Mesenchymal stem cell (in vitro differentiated cells and primary cell): ENCODE results near the gene HOXA6.

Experiments
- DNase-seq: peaks from one replicate; pipeline ENCODE4 v3.0.0-alpha.2; 2013
- H2AFZ ChIP-seq: one replicate; pipeline ENCODE4 v1.6.1; 2013; ENCODE audit warnings: low read depth, mild to moderate bottlenecking, control low read depth, inconsistent platforms, low read length, moderate library complexity
- H2AK5ac ChIP-seq: 2 replicates; pipeline ENCODE4 v1.6.1; 2013; ENCODE audit warnings: low read length, moderate library complexity, mild to moderate bottlenecking, inconsistent platforms; ENCODE audit not compliant: severe bottlenecking
- H2BK120ac ChIP-seq: one replicate; pipeline ENCODE4 v1.6.1; 2013; ENCODE audit warnings: low read depth, mild to moderate bottlenecking, inconsistent platforms, low read length, moderate library complexity
- H2BK12ac ChIP-seq, 2 experiments: one replicate each; pipeline ENCODE4 v1.6.1; 2013; ENCODE audit warnings: inconsistent platforms in 2 of 2, low read length in 2 of 2, mild to moderate bottlenecking in 2 of 2, moderate library complexity in 2 of 2, control low read depth in 1 of 2
- H2BK15ac ChIP-seq: one replicate; pipeline ENCODE4 v1.6.1; 2013; ENCODE audit warnings: mild to moderate bottlenecking, low read depth, inconsistent platforms; ENCODE audit not compliant: poor library complexity, severe bottlenecking
- H2BK5ac ChIP-seq: 2 replicates; pipeline ENCODE4 v1.6.1; 2013; ENCODE audit warnings: low read depth, mild to moderate bottlenecking, low read length, control low read depth, inconsistent platforms; ENCODE audit not compliant: poor library complexity, severe bottlenecking
- H3K14ac ChIP-seq, 2 experiments: one replicate each; pipeline ENCODE4 v1.6.1; 2013; ENCODE audit warnings: inconsistent platforms in 2 of 2, low read length in 2 of 2, control low read depth in 1 of 2, mild to moderate bottlenecking in 1 of 2, moderate library complexity in 1 of 2
- H3K18ac ChIP-seq, 2 experiments: one replicate each; pipeline ENCODE4 v1.6.1; 2013; ENCODE audit warnings: inconsistent platforms in 2 of 2, low read length in 2 of 2, control low read depth in 1 of 2, low read depth in 1 of 2, mild to moderate bottlenecking in 1 of 2
- H3K23ac ChIP-seq, 2 experiments: one replicate each; pipeline ENCODE4 v1.6.1; 2013; ENCODE audit warnings: inconsistent platforms in 2 of 2, low read length in 2 of 2, mild to moderate bottlenecking in 2 of 2, moderate library complexity in 2 of 2, control low read depth in 1 of 2
- H3K27ac ChIP-seq: 2 replicates; pipeline ENCODE4 v1.5.1; 2013; ENCODE audit warnings: mild to moderate bottlenecking, moderate library complexity, low read length, control low read depth, inconsistent platforms; ENCODE audit not compliant: poor library complexity, severe bottlenecking
- H3K27me3 ChIP-seq, 2 experiments: 2 replicates each; pipeline versions ENCODE4 v1.6.1 to v1.7.0; 2013; ENCODE audit warnings: low read length in 2 of 2, mild to moderate bottlenecking in 2 of 2, moderate library complexity in 2 of 2, control low read depth in 1 of 2, inconsistent platforms in 1 of 2; ENCODE audit not compliant: control insufficient read depth in 1 of 2, insufficient read depth in 1 of 2
- H3K36me3 ChIP-seq, 2 experiments: 2 replicates each; pipeline versions ENCODE4 v1.6.1 to v1.7.0; 2013; ENCODE audit warnings: low read length in 2 of 2, control low read depth in 1 of 2, inconsistent platforms in 1 of 2, low read depth in 1 of 2, mild to moderate bottlenecking in 1 of 2; ENCODE audit not compliant: insufficient read depth in 2 of 2, control insufficient read depth in 1 of 2
- H3K4ac ChIP-seq, 2 experiments: one replicate each; pipeline ENCODE4 v1.6.1; 2013; ENCODE audit warnings: inconsistent platforms in 2 of 2, low read length in 2 of 2, mild to moderate bottlenecking in 2 of 2, moderate library complexity in 2 of 2, control low read depth in 1 of 2, low read depth in 1 of 2
- H3K4me1 ChIP-seq: 2 replicates; pipeline ENCODE4 v1.6.1; 2013; ENCODE audit warnings: low read depth, low read length, control low read depth; ENCODE audit not compliant: control insufficient read depth, insufficient read depth
- H3K4me2 ChIP-seq: 2 replicates; pipeline ENCODE4 v1.6.1; 2013; ENCODE audit warnings: low read length, mild to moderate bottlenecking, inconsistent platforms; ENCODE audit not compliant: poor library complexity, severe bottlenecking
- H3K4me3 ChIP-seq, 2 experiments: 2 replicates each; pipeline versions ENCODE4 v1.5.1 to v1.7.0; 2013; ENCODE audit warnings: low read length in 2 of 2, mild to moderate bottlenecking in 2 of 2, control low read depth in 1 of 2, low read depth in 1 of 2; ENCODE audit not compliant: insufficient read depth in 1 of 2
- H3K79me1 ChIP-seq: replicated peaks from 2 replicates; pipeline ENCODE4 v1.6.1; 2013; ENCODE audit warnings: mild to moderate bottlenecking, control low read depth, low read length, inconsistent platforms; ENCODE audit not compliant: poor library complexity, severe bottlenecking
- H3K9ac ChIP-seq: 2 replicates; pipeline ENCODE4 v1.7.0; 2013; ENCODE audit warnings: mild to moderate bottlenecking, low read length, moderate library complexity
- H3K9me3 ChIP-seq: 2 replicates; pipeline ENCODE4 v1.7.0; 2013; ENCODE audit warnings: mild to moderate bottlenecking, low read length; ENCODE audit not compliant: control insufficient read depth
- H4K8ac ChIP-seq: one replicate; pipeline ENCODE4 v1.6.1; 2013; ENCODE audit warnings: inconsistent platforms, mild to moderate bottlenecking, low read length, moderate library complexity
- H4K91ac ChIP-seq: one replicate; pipeline ENCODE4 v1.6.1; 2013; ENCODE audit warnings: mild to moderate bottlenecking, low read length, inconsistent platforms
- WGBS: methylation state at CpG from one replicate; pipeline ENCODE4 v1.1.7; 2013; ENCODE audit warnings: mixed read lengths; 5-methylcytosine and 5-hydroxymethylcytosine counted together

The HOXA6 gene

GRCh38 chr7:27130540-27131389, 16.8 kb downstream of the HOXA6 start, which contains the start of gene HOXA4:
TSS of gene HOXA4 (minus strand) at chr7:27130757. CDS start at chr7:27130733, 24 bp downstream.
- peak within 1 kb of the TSS in 1 of 2 experiments; percentile 56 for H3K14ac ChIP-seq

DNA sequence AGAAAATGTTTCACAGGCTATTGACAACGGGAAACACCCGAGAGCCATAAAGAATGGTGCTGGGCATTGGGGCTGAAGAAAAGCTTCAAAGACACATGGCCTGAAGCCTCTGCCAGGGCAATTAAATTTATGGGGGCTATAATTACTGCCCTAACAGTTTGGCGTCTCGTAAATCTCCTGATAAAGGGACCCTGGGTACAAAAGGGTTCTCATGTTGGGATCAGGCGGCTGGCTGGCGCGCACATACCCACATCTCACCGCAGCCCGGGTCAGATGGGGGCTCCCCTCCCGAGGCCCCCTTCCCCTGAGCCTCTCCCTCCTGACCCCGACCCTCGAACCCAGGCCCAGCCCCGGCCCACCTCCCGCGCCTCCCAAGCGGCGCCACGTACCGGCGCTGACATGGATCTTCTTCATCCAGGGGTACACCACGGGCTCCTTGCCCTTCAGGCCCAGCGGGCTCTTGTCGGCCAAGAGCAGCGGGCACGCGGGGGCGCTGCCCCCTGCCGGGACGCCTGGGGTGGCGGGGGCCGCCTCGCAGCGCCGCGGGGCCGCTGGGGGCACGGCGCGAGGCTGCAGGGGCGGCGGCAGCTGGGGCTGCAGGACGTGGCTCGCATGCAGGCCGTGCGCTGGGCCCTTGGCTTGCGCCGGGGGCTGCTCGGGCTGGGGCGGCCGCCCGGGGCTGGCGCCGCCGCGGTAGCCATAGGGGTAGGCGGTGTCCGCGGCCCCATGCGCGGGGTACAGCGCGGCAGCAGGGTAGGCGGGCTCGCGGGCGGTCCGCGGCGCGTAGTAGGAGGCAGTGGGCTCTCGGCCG, 17.6 kb downstream of the HOXA6 start:
- no peak overlapping the region for H2BK15ac ChIP-seq

More at GRCh38 chr7:27130540-27131389, 16.8 kb downstream of the HOXA6 start, which contains the start of gene HOXA4:
- peak within 1 kb of the TSS; percentile 55 for H3K4me2 ChIP-seq
- peak within 1 kb of the TSS; percentile 58 for H2BK5ac ChIP-seq
- no peaks in the 10 kb centered on the region for H3K27me3 ChIP-seq
- H2BK120ac ChIP-seq: no peak within 1 kb of the TSS
- peak within 1 kb of the TSS; percentile 67 to 83 for H3K18ac ChIP-seq
- no peaks in the 10 kb centered on the region for H3K79me1 ChIP-seq
- peak within 1 kb of the TSS; percentile 83 for H2AFZ ChIP-seq
- peak within 1 kb of the TSS; percentile 77 to 83 for H3K4me3 ChIP-seq
- H3K4ac ChIP-seq: peak within 1 kb of the TSS in 1 of 2 experiments; percentile 62
- peak within 1 kb of the TSS in 1 of 2 experiments; percentile 32 for H2BK12ac ChIP-seq
- H4K8ac ChIP-seq: peak within 1 kb of the TSS; percentile 81
- H3K4me1 ChIP-seq: peaks cover 8% of the 10 kb centered on the region
- H2AK5ac ChIP-seq: no peak within 1 kb of the TSS
- no peak within 1 kb of the TSS for H3K23ac ChIP-seq
- H2BK15ac ChIP-seq: peak within 1 kb of the TSS; percentile 82
- no peaks in the 10 kb centered on the region for H3K9me3 ChIP-seq
- WGBS: under 1% methylated on average over 50 of the region's 67 CpGs
- H3K27ac ChIP-seq: peak within 1 kb of the TSS; percentile 49
- H3K36me3 ChIP-seq: peaks cover 0 to 5% of the 10 kb centered on the region in 2 experiments
- peak within 1 kb of the TSS; percentile 87 for H3K9ac ChIP-seq
- peak within 1 kb of the TSS; percentile 76 for H4K91ac ChIP-seq
- peak; percentile 76 for DNase-seq

GRCh38 chr7:27128776-27129728, 18.5 kb downstream of the HOXA6 start:
- Histone ChIP-seq H3K9me3 (no peaks in the 10 kb centered on the region), H3K36me3 (peaks cover 0 to 19% of the 10 kb centered on the region in 2 experiments), H3K79me1 (no peaks in the 10 kb centered on the region), H3K4me1 (peaks cover 18% of the 10 kb centered on the region), H3K9ac (peak overlapping the region; percentile 77), H2AFZ (no peak overlapping the region), H2AK5ac (peak overlapping the region; percentile 31), H2BK120ac (no peak overlapping the region), H3K14ac (no peak overlapping the region), H3K18ac (no peak overlapping the region), H3K27me3 (no peaks in the 10 kb centered on the region), H2BK12ac (no peak overlapping the region), H2BK5ac (no peak overlapping the region), H4K91ac (no peak overlapping the region), H3K4me3 (peak overlapping the region in 1 of 2 experiments; percentile 73), H3K23ac (peak overlapping the region in 1 of 2 experiments; percentile 15), H2BK15ac (no peak overlapping the region), H3K4ac (no peak overlapping the region), H3K27ac (no peak overlapping the region), H3K4me2 (peak overlapping the region; percentile 55), H4K8ac (no peak overlapping the region)
- DNase-seq: no peak
- 49% methylated on average over 25 of the region's 28 CpGs for WGBS

More for the DNA sequence above, 17.6 kb downstream of the HOXA6 start:
- no peak overlapping the region for H2BK120ac ChIP-seq
- no peaks in the 10 kb centered on the region for H3K9me3 ChIP-seq
- no peaks in the 10 kb centered on the region for H3K27me3 ChIP-seq
- H3K4me3 ChIP-seq: peak overlapping the region; percentile 73 to 77
- no peak overlapping the region for H3K4ac ChIP-seq
- H4K8ac ChIP-seq: peak overlapping the region; percentile 81
- H2AFZ ChIP-seq: peak overlapping the region; percentile 51
- H3K18ac ChIP-seq: peak overlapping the region in 1 of 2 experiments; percentile 72
- H3K79me1 ChIP-seq: no peaks in the 10 kb centered on the region
- peaks cover 0 to 11% of the 10 kb centered on the region in 2 experiments for H3K36me3 ChIP-seq
- H2BK5ac ChIP-seq: peak overlapping the region; percentile 58
- no peak overlapping the region for H4K91ac ChIP-seq
- H2BK12ac ChIP-seq: peak overlapping the region in 1 of 2 experiments; percentile 7
- H2AK5ac ChIP-seq: no peak overlapping the region
- H3K23ac ChIP-seq: no peak overlapping the region
- H3K9ac ChIP-seq: peak overlapping the region; percentile 77
- H3K14ac ChIP-seq: peak overlapping the region in 1 of 2 experiments; percentile 56
- DNase-seq: peak; percentile 7
- H3K4me1 ChIP-seq: peaks cover 14% of the 10 kb centered on the region
- no peak overlapping the region for H3K27ac ChIP-seq
- 4% methylated on average over 66 of the region's 72 CpGs for WGBS
- peak overlapping the region; percentile 55 for H3K4me2 ChIP-seq
